KG1 (cell line): ENCODE results near the gene SLC35G3.
"Not testable (repeated sequence)": the region's sequence is repeated elsewhere in the genome, so short reads cannot be mapped to it uniquely, and the experiment has no call there.

ENCODE experiments used
- DNase-seq: peaks from one replicate; lab custom pipeline; 2025; lab: John Stamatoyannopoulos, UW

Gene SLC35G3

DNA sequence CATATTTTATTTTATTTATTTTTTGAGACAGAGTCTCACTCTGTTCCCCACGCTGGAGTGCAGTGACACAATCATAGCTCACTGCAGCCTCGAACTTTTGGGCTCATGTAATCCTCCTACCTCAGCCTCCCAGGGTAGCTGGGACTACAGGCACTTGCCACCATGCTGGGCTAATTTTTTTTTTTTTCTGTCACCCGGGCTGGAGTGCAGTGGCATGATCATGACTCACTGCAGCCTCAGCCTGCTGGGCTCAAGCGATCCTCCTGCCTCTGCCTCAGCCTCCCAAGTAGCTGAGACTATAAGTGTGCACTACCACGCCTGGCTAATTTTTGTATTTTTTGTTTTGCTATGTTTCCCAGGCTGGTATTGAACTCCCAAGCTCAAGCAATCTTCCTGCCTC lies 29.5 kb downstream of the SLC35G3 start:
- no peak for DNase-seq

DNA sequence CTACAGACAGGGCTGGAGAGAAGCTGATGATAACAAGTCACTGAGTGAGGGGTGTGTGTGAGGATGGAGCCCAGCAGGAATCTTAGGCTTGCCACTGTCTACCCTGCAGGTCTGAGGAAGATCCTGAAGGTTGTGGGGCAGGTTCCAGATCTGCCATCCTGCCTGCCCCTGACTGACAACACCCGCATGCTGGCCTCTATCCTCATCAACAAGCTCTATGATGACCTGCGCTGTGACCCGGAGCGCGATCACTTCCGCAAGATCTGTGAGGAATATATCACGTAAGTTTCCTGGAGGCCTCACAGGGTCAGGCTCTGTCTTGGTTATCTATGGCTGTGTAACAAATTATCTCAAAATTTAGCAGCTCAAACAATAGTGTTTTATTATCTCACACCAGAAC lies 30.3 kb downstream of the SLC35G3 start:
- no peak for DNase-seq

- DNase-seq, result no peak
Measured at GRCh38 chr17:35162755-35163154, 31.4 kb downstream of the SLC35G3 start.

- no peak for DNase-seq
Measured at GRCh38 chr17:35161281-35161761, 32.9 kb downstream of the SLC35G3 start.

DNA sequence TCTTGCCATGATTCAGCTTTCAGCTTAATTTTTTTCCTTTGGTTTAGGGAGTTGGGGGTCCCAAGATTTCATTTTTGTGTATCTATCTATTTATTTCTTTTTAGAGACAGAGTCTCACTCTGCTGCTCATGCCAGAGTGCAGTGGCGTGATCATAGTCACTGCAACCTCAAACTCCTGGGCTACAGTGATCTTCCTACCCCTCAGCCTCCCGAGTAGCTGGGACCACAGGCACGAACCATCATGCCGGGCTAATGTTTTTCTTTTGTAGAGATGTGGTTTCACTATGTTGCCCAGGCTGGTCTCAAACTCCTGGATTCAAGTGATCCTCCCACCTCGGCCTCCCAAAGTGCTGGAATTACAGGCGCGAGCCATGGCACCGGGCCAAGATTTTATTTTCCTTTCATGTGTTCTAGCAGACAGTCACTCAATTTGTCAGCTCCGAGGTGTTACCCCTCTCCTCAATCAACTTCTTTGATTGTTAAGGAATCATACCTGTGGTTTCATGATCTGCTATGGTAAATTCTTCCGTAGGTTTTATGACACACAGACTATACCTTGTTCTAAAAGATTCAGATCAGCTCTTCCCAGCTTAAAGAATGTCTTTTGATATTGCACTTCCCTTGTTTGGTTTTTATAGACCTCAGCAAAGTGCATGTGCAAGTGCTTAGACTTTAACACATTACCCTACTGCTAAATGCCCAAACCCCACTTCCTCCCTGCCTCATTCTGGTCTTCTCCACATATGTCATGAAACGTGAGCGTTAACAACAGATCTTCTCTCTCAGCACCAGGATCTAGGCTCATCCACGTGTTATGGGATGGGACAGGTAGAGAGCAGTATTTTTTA lies 33.6 kb downstream of the SLC35G3 start:
- DNase-seq, result no peak

DNA sequence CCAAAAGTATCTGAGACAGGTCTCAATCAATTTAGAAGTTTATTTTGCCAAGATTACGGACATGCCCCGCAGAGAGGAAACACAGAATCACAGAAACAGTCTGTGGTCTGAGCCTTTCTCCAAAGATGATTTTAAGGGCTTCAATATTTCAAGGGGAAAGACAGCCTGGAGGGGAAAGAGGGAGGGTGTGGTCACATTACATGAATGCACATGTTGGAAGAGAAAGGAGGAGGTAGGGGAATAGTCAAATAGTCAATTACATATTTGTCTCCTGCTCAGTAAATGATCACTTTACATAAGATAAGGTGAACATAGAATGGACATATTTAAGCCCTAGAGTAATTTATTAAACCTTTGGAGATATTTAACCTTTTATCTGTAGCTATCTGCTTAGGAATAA lies 34.3 kb downstream of the SLC35G3 start:
- DNase-seq, result no peak

- no peak for DNase-seq
Measured at GRCh38 chr17:35155246-35155645, 38.9 kb downstream of the SLC35G3 start.

GRCh38 chr17:35154196-35155165 lies 39.7 kb downstream of the SLC35G3 start:
- DNase-seq, result no peak

DNA sequence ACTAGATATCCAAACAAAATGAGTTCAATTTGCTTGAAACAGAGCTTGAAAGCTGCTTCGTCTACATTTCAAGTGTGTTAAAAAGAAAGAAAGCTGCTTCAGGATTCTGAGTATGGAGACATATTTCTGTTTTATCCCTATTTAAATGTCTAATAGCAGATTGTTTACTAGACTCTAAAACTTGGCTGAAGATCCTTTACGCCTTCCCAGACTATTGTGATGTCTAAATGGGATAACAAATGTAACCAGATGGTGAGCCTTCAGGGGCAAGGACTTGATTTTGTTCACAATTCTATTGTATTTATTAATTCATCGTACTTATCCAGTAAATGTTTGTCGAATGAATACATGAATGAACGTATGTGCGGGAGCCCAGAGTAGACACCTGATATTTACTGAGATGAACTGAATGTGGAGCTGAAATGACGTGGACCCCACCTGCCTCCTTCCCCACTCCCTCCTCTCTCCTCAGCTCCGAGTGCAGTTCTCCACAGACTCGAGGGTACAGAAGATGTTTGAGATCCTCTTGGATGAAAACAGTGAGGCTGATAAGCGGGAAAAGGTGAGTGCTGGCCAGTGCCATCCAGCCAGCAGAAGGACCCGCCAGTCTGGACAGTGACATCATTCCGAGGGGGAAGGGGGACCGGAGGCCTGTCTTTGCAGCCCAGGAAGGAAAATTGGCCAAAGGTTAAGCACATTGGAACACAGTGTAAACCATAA lies 41.6 kb downstream of the SLC35G3 start:
- no peak for DNase-seq

DNA sequence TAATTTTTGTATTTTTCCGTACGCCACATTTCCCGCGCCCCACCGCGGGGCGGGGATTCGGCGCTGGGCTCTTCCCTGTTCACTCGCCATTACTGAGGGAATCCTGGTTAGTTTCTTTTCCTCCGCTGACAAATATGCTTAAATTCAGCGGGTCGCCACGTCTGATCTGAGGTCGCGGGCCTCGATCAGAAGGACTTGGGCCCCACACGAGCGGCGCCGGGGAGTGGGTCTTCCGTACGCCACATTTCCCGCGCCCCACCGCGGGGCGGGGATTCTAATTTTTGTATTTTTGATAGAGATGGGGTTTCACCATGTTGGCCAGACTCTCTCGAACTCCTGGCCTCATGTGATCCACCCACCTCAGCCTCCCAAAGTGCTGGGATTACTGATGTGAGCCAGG lies 43.1 kb downstream of the SLC35G3 start:
- DNase-seq, result not testable (repeated sequence)

- no peak for DNase-seq
Measured at GRCh38 chr17:35149941-35150340, 44.3 kb downstream of the SLC35G3 start.

DNA sequence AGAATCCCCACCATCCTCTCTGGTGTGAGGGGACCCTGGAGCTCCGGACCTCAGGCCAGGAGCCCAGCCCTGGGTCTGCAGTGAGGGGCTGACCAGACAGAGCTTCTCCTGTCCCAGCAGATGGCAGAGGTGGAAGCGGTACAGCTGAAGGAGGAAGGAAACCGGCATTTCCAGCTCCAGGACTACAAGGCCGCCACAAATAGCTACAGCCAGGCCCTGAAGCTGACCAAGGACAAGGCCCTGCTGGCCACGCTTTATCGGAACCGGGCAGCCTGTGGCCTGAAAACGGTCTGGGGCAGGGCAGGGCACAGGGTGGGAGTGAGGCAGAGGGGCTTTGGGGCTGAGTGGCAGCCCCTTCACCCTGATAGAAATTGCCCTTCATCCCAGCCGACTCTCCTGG lies 46.0 kb downstream of the SLC35G3 start:
- DNase-seq, result no peak

GRCh38 chr17:35147375-35147905 lies 46.8 kb downstream of the SLC35G3 start, which contains the start of gene UNC45B:
Gene UNC45B (plus strand): TSS chr17:35147817. CDS start chr17:35148264, 447 bp downstream.
- no peak for DNase-seq

GRCh38 chr17:35146214-35146833 lies 47.9 kb downstream of the SLC35G3 start:
- DNase-seq, result no peak

GRCh38 chr17:35144840-35145239 lies 49.4 kb downstream of the SLC35G3 start:
- no peak for DNase-seq
